Inflammatory macrophage (primary cell): ENCODE data around the gene NAA25.
"Not testable (repeated sequence)": the region's sequence is repeated elsewhere in the genome, so short reads cannot be mapped to it uniquely, and the experiment has no call there.

ENCODE experiments used
- DNase-seq, 2 donors: peaks; one replicate each; pipeline ENCODE4 v3.0.0-alpha.2; 2020 to 2022

Gene NAA25

GRCh38 chr12:112061137-112061536 is 47.4 kb downstream of the NAA25 start:
- DNase-seq = no peak

GRCh38 chr12:112049351-112049750 is 59.2 kb downstream of the NAA25 start:
- no peak for DNase-seq

GRCh38 chr12:112046003-112046402 is 62.6 kb downstream of the NAA25 start:
- no peak for DNase-seq

- DNase-seq = not testable (repeated sequence)
Observed at GRCh38 chr12:112036614-112037013, 72.0 kb downstream of the NAA25 start.

- no peak for DNase-seq
Observed at GRCh38 chr12:112035219-112035785, 73.3 kb downstream of the NAA25 start.

GRCh38 chr12:112032292-112032691 is 76.3 kb downstream of the NAA25 start:
- no peak for DNase-seq

GRCh38 chr12:112031472-112031871 is 77.1 kb downstream of the NAA25 start:
- no peak for DNase-seq

- DNase-seq = peak; percentile 42 to 58
Observed at GRCh38 chr12:112029301-112029700, 79.3 kb downstream of the NAA25 start.

GRCh38 chr12:112025808-112026375 is 82.7 kb downstream of the NAA25 start:
- no peak for DNase-seq

GRCh38 chr12:112023759-112024396 is 84.7 kb downstream of the NAA25 start:
- DNase-seq = no peak

- no peak for DNase-seq
Observed at GRCh38 chr12:112022241-112023016, 86.2 kb downstream of the NAA25 start.

- DNase-seq = no peak
Observed at GRCh38 chr12:112020947-112021457, 87.6 kb downstream of the NAA25 start.

GRCh38 chr12:112018571-112019237 is 89.9 kb downstream of the NAA25 start:
- no peak for DNase-seq

GRCh38 chr12:112017041-112017440 is 91.5 kb downstream of the NAA25 start:
- DNase-seq = no peak

- no peak for DNase-seq
Observed at GRCh38 chr12:112015938-112016337, 92.6 kb downstream of the NAA25 start.

GRCh38 chr12:112013601-112014402 is 94.8 kb downstream of the NAA25 start:
- DNase-seq = peak; percentile 49 to 57

- peak; percentile 99 for DNase-seq
Observed at GRCh38 chr12:112012775-112013600, 95.6 kb downstream of the NAA25 start, which contains the start of the genes ERP29 and TMEM116. TSS of gene ERP29 (plus strand) at chr12:112013426. CDS start at chr12:112013466, 40 bp downstream. TSS of gene TMEM116 (minus strand) at chr12:112013165. CDS start at chr12:112005270, 7,895 bp downstream.

GRCh38 chr12:112011685-112012084 is 96.9 kb downstream of the NAA25 start:
- no peak for DNase-seq

- DNase-seq = no peak
Observed at GRCh38 chr12:112010415-112011344, 97.9 kb downstream of the NAA25 start.
